ENCODE measurements around the gene LRBA. TPM values are rescaled to one million over a fixed set of nuclear protein-coding genes. Genes with fewer than 3 reads are reported as not detected.

LRBA gene
- total RNA-seq, 1 experiment from 2014 or later = 77.4 TPM

GRCh38 chr4:150237110-150237872 is 777.8 kb downstream of the LRBA start:
- ChIA-PET POLR2A (ENCODE audit: unreplicated experiment) (no interaction called here), CTCF (no interaction called here)
- Histone ChIP-seq H3K27me3 (ENCODE audit: insufficient read depth, low read depth) (no peaks in the 10 kb centered on the region), H3K79me2 (ENCODE audit: low read depth) (no peaks in the 10 kb centered on the region), H3F3A (ENCODE audit: insufficient read depth, low read depth) (no peaks in the 10 kb centered on the region), H3K4me3 (no peak overlapping the region), H3K9me2 (ENCODE audit: insufficient read depth) (no peaks in the 10 kb centered on the region), H2AFZ (no peak overlapping the region), H3K4me2 (no peak overlapping the region), H3K4me1 (replicated peaks; ENCODE audit: insufficient read depth) (peaks cover 14% of the 10 kb centered on the region), H3K27ac (no peak overlapping the region), H4K20me1 (ENCODE audit: insufficient read depth) (no peaks in the 10 kb centered on the region), H3K9me3 (ENCODE audit: insufficient read depth, low read depth) (no peaks in the 10 kb centered on the region), H3K36me3 (ENCODE audit: low read depth) (no peaks in the 10 kb centered on the region)
- intact Hi-C loops (cut with micrococcal nuclease; ENCODE audit: unreplicated experiment) = no loop called here
- BruUV-seq (replicated peaks) = no TSS peak
- TF ChIP-seq CTCF (conservative IDR thresholded peaks at IDR 0.05) (no peak), EZH2 (IDR thresholded peaks at IDR 0.05; ENCODE audit: low read depth) (no peak)
- peak in 1 of 2 experiments; percentile 55 for DNase-seq

- ChIA-PET POLR2A (ENCODE audit: unreplicated experiment) (no interaction called here), CTCF (no interaction called here)
- Histone ChIP-seq H3F3A (ENCODE audit: insufficient read depth, low read depth) (no peaks in the 10 kb centered on the region), H3K9me3 (ENCODE audit: insufficient read depth, low read depth) (no peaks in the 10 kb centered on the region), H3K27me3 (ENCODE audit: insufficient read depth, low read depth) (no peaks in the 10 kb centered on the region), H3K4me1 (replicated peaks; ENCODE audit: insufficient read depth) (peaks cover 14% of the 10 kb centered on the region), H3K4me3 (no peak overlapping the region), H3K4me2 (no peak overlapping the region), H3K36me3 (ENCODE audit: low read depth) (no peaks in the 10 kb centered on the region), H4K20me1 (ENCODE audit: insufficient read depth) (no peaks in the 10 kb centered on the region), H3K79me2 (ENCODE audit: low read depth) (no peaks in the 10 kb centered on the region), H3K9me2 (ENCODE audit: insufficient read depth) (no peaks in the 10 kb centered on the region), H2AFZ (no peak overlapping the region), H3K27ac (no peak overlapping the region)
- no TSS peak for BruUV-seq (replicated peaks)
- no peak for TF ChIP-seq CTCF (conservative IDR thresholded peaks at IDR 0.05)
- TF ChIP-seq EZH2 (IDR thresholded peaks at IDR 0.05; ENCODE audit: low read depth) = no peak
- DNase-seq = no peak
- intact Hi-C loops (cut with micrococcal nuclease; ENCODE audit: unreplicated experiment) = no loop called here
These were observed 778.5 kb downstream of the LRBA start for GRCh38 chr4:150236626-150237025.

GRCh38 chr4:150235808-150236271 is 779.2 kb downstream of the LRBA start:
- Histone ChIP-seq H3K27ac (no peak overlapping the region), H3K9me3 (ENCODE audit: insufficient read depth, low read depth) (no peaks in the 10 kb centered on the region), H3F3A (ENCODE audit: insufficient read depth, low read depth) (no peaks in the 10 kb centered on the region), H3K4me3 (no peak overlapping the region), H4K20me1 (ENCODE audit: insufficient read depth) (no peaks in the 10 kb centered on the region), H3K4me1 (replicated peaks; ENCODE audit: insufficient read depth) (peaks cover 14% of the 10 kb centered on the region), H3K79me2 (ENCODE audit: low read depth) (no peaks in the 10 kb centered on the region), H3K27me3 (ENCODE audit: insufficient read depth, low read depth) (no peaks in the 10 kb centered on the region), H3K9me2 (ENCODE audit: insufficient read depth) (no peaks in the 10 kb centered on the region), H3K4me2 (no peak overlapping the region), H3K36me3 (ENCODE audit: low read depth) (no peaks in the 10 kb centered on the region), H2AFZ (no peak overlapping the region)
- intact Hi-C loops (cut with micrococcal nuclease; ENCODE audit: unreplicated experiment) = loop anchor here (2.0 kb wide), 1 partner anchor 21 kb away; no protein-coding TSS in a partner anchor
- TF ChIP-seq CTCF (conservative IDR thresholded peaks at IDR 0.05) = no peak
- TF ChIP-seq EZH2 (IDR thresholded peaks at IDR 0.05; ENCODE audit: low read depth) = no peak
- DNase-seq = no peak
- BruUV-seq (replicated peaks) = no TSS peak
- CTCF ChIA-PET = interaction anchor here (1.0 kb wide), 1 partner anchor 27 kb away, joined by 3 read pairs; no protein-coding TSS in a partner anchor
- POLR2A ChIA-PET (ENCODE audit: unreplicated experiment) = no interaction called here

All from PC-9 (cell line).